22Rv1 (cell line): ENCODE measurements around the gene DNMBP.

ENCODE experiments used
- CTCF ChIP-seq: fragments of 450-650 bp; IDR thresholded peaks from 2 replicates; pipeline ENCODE4 v1.5.1; 2017; ENCODE audit warnings: mild to moderate bottlenecking
- ZFX ChIP-seq: fragments of 450-650 bp; IDR thresholded peaks from 2 replicates; pipeline ENCODE4 v1.6.1; 2017; ENCODE audit warnings: antibody characterized with exemption, borderline replicate concordance

- TF ChIP-seq CTCF (no peak), ZFX (no peak)
Observed at GRCh38 chr10:99952799-99953198, 56.9 kb downstream of the DNMBP start.
